Activated CD4-positive, alpha-beta T cell treated with anti-CD3 and anti-CD28 coated beads, Interleukin-10, Interleukin-2, amounts not matched to agents 100 ng/mL and 50 ng/mL, durations not matched to agents 16 hours and 8 hours (primary cell): Measurements from ENCODE around the gene OSGEP.

Source experiments
- DNase-seq: peaks from one replicate; pipeline ENCODE4 v3.0.0-alpha.2; 2020

OSGEP gene

DNA sequence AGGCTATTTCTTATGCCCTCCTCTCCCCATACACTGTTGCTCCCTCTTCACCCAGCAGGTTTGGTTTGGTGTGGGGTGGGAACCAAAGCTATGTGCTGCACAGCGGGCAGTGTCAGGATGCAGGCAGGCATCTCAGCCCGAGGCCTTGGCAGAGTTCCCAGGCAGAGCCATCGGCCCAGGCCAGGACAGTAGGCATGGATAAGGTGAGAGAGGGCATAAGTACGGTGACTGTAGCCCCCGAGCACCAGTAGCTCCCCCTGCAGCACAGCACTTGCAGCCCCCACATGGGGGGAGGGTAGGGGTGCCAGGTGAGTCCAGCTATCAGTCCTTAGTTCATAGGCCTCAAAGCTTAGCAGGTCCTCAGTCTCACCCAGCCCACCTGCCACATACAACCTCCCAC lies 25.8 kb downstream of the OSGEP start:
- DNase-seq = no peak

DNA sequence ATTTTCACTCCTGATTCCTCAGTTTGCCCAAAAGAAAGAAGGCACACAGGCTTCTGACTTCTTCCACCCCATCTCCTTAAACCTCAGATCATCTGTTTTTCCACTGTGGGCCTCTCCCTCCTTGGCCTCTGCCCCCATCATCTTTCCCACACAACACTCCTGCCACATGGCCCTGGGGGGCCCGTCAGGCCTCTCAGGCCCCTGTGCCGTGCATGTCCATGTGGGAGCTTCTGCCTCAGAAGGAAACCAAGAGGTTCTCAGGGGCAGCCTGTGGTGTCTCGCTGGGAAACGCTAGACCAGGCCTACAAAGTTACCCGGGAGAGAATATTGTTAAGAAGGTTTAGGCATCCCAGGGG lies 26.6 kb downstream of the OSGEP start:
- no peak for DNase-seq

DNA sequence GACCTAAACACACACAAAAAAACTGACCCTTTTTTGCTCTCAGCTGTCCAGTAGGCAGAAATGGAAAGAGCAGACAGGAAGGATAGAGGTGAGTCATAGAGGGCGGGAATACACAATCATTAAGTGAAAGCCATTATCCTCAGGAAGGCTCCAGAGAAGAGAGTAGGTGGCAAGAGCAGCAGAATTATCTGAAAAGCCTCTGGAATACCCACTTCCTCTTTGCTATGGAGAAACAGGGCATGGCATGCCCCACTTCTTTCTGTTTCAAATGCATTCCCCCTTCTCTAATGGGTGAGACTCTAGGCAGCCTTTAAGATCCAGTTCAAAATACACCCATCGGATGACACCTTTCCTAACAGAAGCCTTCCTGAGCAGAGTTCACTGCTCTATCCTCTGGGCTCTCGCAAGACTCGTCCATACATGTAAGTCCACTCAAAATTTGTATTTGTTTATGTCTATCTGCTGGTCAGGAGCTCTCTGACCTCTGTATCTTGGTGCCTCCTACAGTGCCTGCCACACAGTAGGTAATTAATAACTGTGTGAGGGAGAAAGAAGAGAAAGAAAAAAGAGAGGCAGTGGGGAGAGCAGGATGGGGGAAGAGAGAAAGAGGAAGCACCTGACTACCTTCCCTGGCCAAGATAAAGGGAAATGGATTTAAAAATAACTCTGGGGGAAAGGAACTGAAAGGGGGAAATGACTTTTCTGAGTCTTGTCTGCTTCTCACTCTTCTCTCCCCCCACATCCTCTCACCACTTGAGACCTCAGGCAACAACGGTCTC lies 27.2 kb downstream of the OSGEP start:
- DNase-seq = peak; percentile 61

DNA sequence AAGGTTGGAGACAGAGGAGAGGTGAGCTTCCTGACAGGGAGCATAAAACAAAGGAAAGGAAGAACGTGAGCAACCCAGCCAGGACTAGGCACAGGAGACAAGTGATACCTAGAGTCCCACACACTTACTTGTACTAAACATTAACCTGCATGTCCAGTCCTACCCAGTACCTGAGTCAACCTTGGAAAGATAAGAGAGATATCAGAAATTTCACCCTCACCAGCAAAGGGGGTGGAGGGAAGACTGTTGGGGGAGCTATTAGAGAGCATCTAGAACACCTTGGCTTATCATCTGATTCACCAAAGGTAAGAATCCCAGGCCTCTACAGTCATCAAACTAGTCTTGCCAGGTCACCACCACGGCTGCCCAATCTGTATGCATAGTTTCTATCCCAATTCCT lies 29.8 kb downstream of the OSGEP start:
- DNase-seq = no peak

DNA sequence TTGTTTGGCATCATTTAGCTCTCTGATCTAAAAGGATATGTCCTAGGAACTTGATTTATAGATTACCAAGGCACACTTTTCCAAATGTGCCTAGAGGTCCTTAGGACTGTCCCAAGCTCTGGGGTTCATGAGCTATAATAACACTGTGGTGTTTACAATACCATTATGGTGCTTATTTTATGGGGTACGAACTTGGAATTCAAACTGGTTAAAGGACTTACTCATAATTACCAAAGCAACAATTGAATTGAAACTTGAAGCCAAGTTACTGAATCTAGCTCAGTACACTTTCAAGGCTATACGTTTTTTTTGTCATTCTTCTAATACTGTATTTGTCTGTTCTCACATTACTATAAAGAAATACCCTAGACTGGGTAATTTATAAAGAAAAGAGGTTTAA lies 31.7 kb downstream of the OSGEP start:
- DNase-seq = no peak

DNA sequence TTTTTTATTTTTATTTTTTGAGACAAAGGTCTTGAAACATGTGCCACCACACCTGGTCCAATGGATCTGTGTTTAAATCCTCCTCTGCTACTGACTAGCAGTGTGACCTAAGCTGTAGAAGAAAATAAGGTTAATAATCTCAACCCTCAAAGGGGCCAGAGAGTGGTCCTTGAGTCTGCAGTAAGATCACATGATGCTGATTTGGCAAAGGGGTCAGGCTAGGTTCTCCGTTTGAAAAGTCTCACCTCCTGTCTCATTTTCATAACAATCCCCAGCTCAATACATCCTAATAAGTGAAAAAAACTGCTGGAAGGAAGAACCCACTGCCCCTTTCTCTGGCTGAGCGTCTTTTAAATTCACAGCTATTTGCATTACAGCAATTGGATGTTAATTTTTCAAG lies 33.3 kb downstream of the OSGEP start:
- DNase-seq = no peak

DNA sequence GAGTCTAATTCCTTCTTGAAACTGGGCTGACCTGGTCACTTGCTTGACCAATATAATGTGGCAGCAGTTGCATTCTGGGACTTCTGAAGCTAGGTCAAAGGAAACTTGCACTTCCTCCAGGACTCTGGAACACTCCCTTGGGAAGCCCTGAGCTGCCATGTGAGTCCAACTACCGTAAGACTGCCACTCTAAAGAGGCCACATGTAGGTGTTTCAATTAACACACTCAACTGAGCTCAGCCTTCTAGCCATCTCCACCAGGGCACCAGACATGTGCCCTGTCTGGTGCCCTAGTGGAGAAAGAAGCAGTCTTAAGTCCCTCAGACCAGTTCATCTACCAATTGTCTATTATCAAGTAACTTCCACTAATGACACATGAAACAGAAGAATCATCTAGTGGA lies 35.2 kb downstream of the OSGEP start:
- no peak for DNase-seq

DNA sequence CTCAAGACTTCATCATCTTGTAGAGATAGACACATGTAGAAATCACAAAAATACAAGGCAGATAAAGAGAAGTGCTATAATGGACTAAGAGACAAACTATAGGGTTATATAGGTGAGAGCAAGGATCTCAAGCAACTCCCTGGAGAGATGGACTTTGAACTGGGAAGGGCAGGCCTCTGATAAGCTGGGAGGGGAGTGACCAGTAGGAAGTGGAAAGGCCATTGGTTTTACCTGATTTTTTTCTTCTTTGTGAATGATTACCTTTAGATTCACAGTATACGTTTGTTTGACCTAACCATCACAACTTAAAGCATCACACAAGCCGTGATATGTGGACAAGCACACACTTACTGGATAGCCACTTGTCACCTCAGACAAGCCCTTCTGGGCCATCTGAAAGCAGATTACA lies 36.1 kb downstream of the OSGEP start:
- no peak for DNase-seq

DNA sequence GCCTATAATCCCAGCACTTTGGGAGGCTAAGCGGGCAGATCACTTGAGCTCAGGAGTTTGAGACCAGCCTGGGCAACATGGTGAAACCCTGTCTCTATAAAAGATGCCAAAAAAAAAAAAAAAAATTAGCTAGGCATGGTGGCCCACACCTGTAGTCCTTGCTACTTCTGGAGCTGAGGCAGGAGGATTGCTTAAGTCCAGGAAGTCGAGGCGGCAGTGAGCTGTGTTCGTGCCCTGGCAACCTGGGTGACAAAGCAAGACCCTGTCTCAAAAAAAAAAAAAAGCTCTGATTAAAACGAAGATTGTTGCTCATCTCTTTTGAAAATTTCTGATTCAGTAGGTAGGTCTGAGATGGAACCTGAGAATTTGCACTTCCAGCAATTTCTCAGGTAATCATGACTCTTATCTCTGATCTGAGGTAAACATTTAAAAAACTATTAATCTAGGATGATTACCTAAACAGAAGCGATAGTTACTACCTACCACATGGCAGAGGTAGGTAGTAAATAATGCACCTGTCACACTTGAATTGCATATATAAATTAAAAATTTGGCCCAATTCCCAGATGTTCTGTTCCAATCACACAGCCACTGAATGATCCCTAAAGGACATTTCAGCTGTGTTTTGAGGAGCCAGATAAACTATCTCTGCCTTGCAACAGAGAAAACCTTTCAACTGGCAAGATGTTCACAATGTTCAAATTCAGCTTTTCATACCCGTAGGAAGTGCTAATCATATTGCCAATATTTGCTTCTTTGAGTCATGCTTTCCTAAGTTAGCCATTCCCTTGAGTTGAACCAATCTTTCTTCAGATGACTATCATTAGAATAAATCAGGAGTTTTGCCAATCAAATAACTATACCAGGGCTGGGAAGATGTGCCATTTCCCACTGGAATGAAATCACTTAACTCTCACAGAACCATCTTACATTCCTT lies 37.1 kb downstream of the OSGEP start:
- no peak for DNase-seq

DNA sequence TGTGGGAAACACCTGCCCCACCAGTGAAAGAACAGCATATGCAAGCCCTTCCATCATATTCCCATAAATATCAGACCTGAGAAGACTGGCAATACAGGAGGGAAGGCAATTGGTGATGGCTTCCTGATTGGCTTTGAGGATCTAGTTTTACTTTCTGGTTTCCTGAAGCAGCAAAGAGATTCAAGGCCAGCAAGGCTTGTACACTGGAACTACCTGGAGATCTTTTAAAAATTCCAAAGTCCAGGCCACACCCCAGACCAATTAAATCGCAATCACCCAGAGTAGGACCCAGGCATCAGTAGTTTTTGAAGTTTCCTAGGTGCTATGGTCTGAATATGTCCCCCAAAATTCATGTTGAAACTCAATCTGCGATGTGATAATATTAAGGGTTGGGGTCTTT lies 38.4 kb downstream of the OSGEP start:
- DNase-seq = no peak

DNA sequence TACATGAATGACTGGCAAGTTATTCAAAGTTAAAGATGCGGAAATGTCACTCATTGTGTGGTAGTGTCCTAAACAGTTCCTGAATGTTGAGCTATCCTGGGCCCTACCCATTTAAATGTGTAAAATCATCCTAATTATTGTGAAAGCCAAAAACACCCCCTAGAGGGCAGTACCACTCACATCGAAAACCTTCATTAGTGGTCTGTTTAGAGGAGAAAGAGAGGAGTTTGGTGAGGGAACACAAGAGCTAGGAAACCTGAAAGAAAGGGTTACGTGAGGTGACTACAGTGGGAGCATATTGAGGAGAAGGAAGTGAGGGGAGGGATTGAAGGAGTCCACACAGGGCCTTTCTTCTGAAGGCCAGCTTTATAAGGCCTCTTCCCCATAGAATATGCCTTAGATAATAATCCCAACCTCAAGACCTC lies 38.8 kb downstream of the OSGEP start:
- DNase-seq = peak; percentile 73

DNA sequence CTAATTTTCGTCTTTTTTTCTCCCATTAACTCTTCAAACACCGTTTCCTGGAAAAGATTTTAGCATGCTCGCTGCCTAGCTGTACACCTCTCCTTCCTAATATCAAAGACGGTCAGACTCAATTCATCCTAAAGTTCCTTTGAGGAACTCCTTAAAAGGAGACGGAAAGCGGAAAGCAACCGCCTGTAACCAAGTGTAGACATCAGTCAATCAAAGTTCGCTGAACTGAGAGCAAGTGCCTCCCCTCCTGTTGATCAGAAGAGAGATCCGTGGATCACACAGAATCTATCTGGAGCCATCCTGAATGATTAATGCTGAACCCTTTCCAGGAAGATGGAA lies 40.9 kb downstream of the OSGEP start:
- DNase-seq = peak; percentile 59

DNA sequence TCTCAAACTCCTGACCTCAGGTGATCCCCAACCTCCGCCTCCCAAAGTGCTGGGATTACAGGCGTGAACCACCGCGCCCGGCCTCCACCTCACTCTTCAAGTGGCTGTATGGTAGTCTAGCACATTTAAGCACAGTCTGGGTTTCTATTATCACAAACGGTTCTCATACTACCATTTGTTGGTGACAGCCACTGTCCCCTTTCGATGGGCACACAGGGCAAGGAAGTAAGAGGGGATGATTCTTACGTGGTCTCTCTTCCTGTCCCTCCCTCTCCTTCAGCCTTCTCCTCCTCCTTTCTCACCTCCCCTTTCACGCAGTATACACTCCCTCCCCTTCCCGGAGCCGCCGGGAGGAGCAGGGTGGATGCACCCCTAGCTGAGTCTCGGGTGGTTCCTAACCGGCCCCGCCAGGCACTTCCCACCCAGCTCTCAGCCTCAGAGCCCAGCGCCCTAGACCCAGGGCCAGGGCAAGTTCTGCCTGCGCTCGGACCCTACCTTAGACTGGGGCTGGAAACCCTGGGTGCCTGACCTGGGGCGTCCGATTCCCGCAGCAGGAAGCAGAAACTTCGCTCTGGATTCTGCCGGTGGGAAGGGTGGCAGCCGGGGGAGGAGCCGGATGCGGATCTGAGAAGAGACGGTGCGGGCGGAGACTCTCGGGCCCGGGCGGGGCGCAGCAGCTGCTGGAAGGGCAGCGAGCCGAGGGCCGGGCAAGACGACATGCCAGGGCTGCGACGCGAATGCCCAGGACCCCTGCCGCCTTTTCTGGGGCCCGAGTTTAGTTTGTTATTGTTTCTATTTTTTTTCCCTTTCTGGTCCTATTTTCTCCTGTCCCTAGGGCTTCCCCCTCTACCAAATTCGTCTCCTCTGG lies 41.5 kb downstream of the OSGEP start, which contains the start of gene TEP1:
TEP1 (minus strand) TSS at position 626 of the 868 bp plus-strand sequence. CDS start 5,062 bp downstream, outside the sequence.
- peak; percentile 83 for DNase-seq

DNA sequence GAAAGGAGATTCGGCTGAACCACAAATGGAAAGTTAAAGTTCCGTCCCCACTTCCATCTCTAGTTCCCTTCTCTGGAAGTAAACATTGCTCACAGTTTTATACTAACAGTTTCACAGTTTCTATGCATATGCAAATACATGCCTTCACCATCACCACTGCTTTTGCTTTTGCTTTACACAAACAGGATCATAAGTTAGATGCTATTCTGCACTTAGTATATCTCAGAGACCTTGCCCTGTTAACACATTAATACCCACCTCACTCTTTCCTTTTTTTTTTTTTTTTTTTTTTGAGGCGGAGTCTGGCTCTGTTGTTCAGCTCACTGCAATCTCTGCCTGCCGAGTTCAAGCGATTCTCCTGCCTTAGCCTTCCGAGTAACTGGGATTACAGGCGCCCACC lies 42.2 kb downstream of the OSGEP start:
- peak; percentile 21 for DNase-seq

DNA sequence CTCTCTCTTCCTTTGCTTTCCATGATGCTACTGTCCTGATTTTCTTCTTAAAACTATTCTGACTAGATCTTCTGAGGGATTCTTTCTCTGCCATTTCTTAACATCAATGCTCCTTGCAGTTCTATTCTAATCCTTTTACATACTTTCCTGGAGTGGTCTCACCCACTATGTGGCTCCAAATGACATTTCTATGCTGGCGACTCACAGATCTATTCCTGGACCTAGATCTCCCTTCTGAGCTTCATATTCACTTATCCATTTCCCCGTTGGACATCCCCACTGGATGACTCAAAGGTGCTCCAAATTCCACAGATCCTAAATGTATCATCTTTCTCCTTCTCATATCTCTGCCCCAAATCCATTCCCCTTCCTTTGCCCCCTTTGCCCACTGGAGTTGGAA lies 45.4 kb downstream of the OSGEP start:
- DNase-seq = no peak

DNA sequence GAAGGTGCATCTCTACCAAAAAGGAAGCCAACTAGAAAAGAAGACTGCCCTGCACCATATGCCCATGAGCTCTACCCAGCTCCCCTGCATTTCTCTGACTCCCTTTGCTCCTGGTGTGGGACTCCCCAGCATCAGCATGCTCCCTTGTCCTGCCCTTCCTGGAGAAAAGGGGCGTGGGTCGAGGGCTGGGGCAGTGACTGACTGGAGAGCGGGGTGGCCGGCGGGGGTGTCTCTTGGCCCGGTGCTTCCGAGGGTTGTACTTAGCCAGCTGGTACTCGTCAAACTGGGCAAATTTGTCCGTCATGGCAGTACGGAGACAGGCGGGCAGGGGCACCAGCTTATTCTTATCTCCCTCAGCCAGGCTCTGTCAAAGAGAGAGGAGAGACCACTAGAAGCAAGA lies 51.1 kb downstream of the OSGEP start:
- no peak for DNase-seq

DNA sequence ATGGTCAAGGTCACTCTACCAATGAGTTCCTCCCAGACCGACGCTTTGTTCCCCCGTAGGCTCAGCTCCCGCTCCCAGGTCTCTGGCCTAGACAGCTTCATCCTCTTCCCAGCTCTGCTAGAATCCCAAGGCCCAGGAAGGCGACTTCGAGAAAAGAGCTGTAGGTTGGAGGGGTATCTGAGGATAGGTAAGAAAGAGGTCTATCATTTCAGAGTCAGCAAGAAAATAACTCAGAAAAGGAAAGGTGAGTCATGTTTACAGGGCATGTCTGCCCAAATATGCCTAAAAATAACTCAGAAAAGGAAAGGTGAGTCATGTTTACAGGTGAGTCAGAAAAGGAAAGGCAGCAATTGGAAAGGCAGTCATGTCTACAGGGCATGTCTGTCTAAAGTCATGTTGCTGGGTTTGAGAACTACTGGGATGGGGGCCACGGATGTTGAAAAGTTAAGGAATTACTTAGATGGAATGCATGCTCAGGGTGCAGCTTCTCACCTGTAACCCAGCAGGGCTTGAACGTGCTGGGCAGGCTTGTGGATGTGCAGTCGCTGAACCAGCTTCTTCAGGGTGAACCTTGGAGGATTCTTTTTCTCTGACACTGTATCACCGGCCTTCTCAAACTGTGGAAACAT lies 53.5 kb downstream of the OSGEP start:
- peak; percentile 85 for DNase-seq

DNA sequence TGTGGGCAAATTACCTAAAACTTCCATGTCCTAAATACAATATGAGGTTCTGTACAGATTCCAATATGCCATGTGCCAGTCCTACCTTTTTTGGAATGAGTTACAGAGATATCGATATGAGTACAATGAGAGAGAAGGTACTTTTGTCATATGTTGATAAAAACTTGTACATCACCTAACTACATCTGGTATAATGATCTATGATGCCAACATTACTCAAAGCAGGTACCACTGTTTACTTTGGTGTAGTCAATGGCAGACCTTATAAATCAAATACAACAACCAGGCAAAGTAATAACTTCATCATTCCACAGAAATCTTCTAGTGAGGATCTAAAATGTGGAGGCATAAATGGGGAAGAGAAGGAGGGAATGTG lies 54.0 kb downstream of the OSGEP start:
- no peak for DNase-seq

DNA sequence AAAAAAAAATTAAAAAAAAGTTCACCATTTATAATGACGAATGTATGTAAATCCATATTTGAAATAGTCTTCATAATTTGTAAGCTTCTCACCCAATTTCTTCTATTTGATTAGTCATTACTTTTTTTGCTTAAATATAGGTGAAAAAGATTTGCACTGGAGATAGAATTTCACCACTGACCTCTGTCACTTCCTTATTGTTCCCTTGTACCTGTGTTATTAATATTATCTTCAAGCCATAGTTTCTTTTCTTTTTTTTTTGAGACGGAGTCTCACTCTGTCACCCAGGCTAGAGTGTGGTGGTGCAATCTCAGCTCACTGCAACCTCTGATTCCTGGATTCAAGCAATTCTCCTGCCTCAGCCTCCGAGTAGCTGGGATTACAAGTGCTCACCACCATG lies 57.1 kb downstream of the OSGEP start:
- no peak for DNase-seq
